ENCODE results near the gene MIDN.

The MIDN gene

GRCh38 chr19:1274081-1274851, 25.9 kb downstream of the MIDN start:
- no peak for DNase-seq
- H3K27me3 ChIP-seq (replicated peaks in 2 of 5; ENCODE audit: control insufficient read depth in 4 of 5, insufficient read depth in 5 of 5, low read length in 4 of 5), result no peaks in the 10 kb centered on the region
- H3K27ac ChIP-seq (ENCODE audit: insufficient read depth in 1 of 2, low read depth in 1 of 2, low read length in 2 of 2, poor library complexity in 1 of 2, severe bottlenecking in 2 of 2), result peak overlapping the region in 1 of 2 experiments; percentile 92
- no peaks in the 10 kb centered on the region for H3K9me3 ChIP-seq (ENCODE audit: control extremely low read depth in 1 of 5, control insufficient read depth in 4 of 5, insufficient read depth in 2 of 5, low read depth in 1 of 5, low read length in 4 of 5)
- POLR2A ChIA-PET, result interaction anchor here (1.3 to 2.0 kb wide), 3 partner anchors 8 to 30 kb away, joined by 4 to 6 read pairs (median 5); no protein-coding TSS in a partner anchor
- CTCF ChIA-PET, result interaction anchor here (2.8 kb wide), 1 partner anchor 30 kb away, joined by 15 read pairs; no protein-coding TSS in a partner anchor
- WGBS (ENCODE audit: insufficient coverage), result 92% methylated on average over 43 of the region's 46 CpGs
- peaks cover 2 to 62% (median 48%) of the 10 kb centered on the region in 4 experiments for H3K36me3 ChIP-seq (ENCODE audit: control insufficient read depth in 4 of 4, insufficient read depth in 4 of 4, low read length in 3 of 4)
- peaks cover 8 to 67% (median 62%) of the 10 kb centered on the region in 4 experiments for H3K4me1 ChIP-seq (ENCODE audit: control extremely low read depth in 1 of 4, control insufficient read depth in 4 of 4, insufficient read depth in 4 of 4, low read length in 3 of 4)
- H3K4me3 ChIP-seq (ENCODE audit: control insufficient read depth in 1 of 7, extremely low read depth in 1 of 7, insufficient read depth in 4 of 7, low read depth in 2 of 7, low read length in 6 of 7), result peak overlapping the region in 4 of 7 experiments; percentile 52 to 84 (median 78)

DNA sequence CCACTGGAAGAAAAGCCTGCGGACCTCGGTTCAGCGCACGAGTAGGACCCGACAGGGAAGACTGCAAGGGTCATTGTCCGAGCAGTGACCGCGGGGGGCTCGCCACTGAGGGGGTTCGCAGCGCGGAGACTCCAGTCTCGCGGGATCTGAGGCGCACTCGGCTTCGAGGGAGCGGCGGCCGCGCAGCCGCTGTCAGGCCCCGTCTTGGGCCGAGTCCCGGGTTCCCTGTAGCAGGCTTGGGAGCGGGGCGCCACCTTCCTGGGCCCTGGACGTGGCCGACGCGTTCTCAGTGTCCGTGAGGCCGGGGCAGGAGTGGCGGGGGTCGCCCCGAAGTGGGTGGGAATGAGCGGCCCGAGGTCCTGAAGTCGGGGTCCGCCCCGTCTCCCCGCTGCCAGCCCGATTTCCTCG, 26.5 kb downstream of the MIDN start:
- peaks cover 6 to 64% (median 57%) of the 10 kb centered on the region in 4 experiments for H3K4me1 ChIP-seq (ENCODE audit: control extremely low read depth in 1 of 4, control insufficient read depth in 4 of 4, insufficient read depth in 4 of 4, low read length in 3 of 4)
- WGBS (ENCODE audit: insufficient coverage), result 60% methylated on average over 38 of the region's 44 CpGs
- CTCF ChIA-PET, result interaction anchor here (1.0 to 2.8 kb wide), 3 partner anchors 8 to 31 kb away, joined by 3 to 15 read pairs (median 5); no protein-coding TSS in a partner anchor
- H3K9me3 ChIP-seq (ENCODE audit: control extremely low read depth in 1 of 5, control insufficient read depth in 4 of 5, insufficient read depth in 2 of 5, low read depth in 1 of 5, low read length in 4 of 5), result no peaks in the 10 kb centered on the region
- no peaks in the 10 kb centered on the region for H3K27me3 ChIP-seq (replicated peaks in 2 of 5; ENCODE audit: control insufficient read depth in 4 of 5, insufficient read depth in 5 of 5, low read length in 4 of 5)
- peaks cover 2 to 67% (median 50%) of the 10 kb centered on the region in 4 experiments for H3K36me3 ChIP-seq (ENCODE audit: control insufficient read depth in 4 of 4, insufficient read depth in 4 of 4, low read length in 3 of 4)
- peak overlapping the region in 1 of 2 experiments; percentile 92 for H3K27ac ChIP-seq (ENCODE audit: insufficient read depth in 1 of 2, low read depth in 1 of 2, low read length in 2 of 2, poor library complexity in 1 of 2, severe bottlenecking in 2 of 2)
- peak overlapping the region in 5 of 7 experiments; percentile 39 to 84 (median 77) for H3K4me3 ChIP-seq (ENCODE audit: control insufficient read depth in 1 of 7, extremely low read depth in 1 of 7, insufficient read depth in 4 of 7, low read depth in 2 of 7, low read length in 6 of 7)
- no peak for DNase-seq
- POLR2A ChIA-PET, result interaction anchor here (0.5 to 2.0 kb wide), 5 partner anchors 9 to 128 kb away, joined by 3 to 6 read pairs (median 4); no protein-coding TSS in a partner anchor

- H3K36me3 ChIP-seq (ENCODE audit: control insufficient read depth in 4 of 4, insufficient read depth in 4 of 4, low read length in 3 of 4), result peaks cover 2 to 72% (median 50%) of the 10 kb centered on the region in 4 experiments
Measured at GRCh38 chr19:1275260-1275975, 27.0 kb downstream of the MIDN start, which contains the start of gene FAM174C. Gene FAM174C, plus strand, starts transcription at chr19:1275530. Its CDS starts 20 bp downstream, at chr19:1275550.

GRCh38 chr19:1275976-1276627, 27.7 kb downstream of the MIDN start:
- H3K4me3 ChIP-seq (ENCODE audit: control insufficient read depth in 1 of 7, extremely low read depth in 1 of 7, insufficient read depth in 4 of 7, low read depth in 2 of 7, low read length in 6 of 7), result peak overlapping the region; percentile 33 to 84 (median 76)
- H3K27me3 ChIP-seq (replicated peaks in 2 of 5; ENCODE audit: control insufficient read depth in 4 of 5, insufficient read depth in 5 of 5, low read length in 4 of 5), result no peaks in the 10 kb centered on the region
- no peaks in the 10 kb centered on the region for H3K9me3 ChIP-seq (ENCODE audit: control extremely low read depth in 1 of 5, control insufficient read depth in 4 of 5, insufficient read depth in 2 of 5, low read depth in 1 of 5, low read length in 4 of 5)
- ChIA-PET POLR2A (interaction anchor here (2.0 kb wide), 1 partner anchor 10 kb away, joined by 6 read pairs; no protein-coding TSS in a partner anchor), CTCF (interaction anchor here (1.7 kb wide), 1 partner anchor 9 kb away, joined by 5 read pairs; no protein-coding TSS in a partner anchor)
- H3K36me3 ChIP-seq (ENCODE audit: control insufficient read depth in 4 of 4, insufficient read depth in 4 of 4, low read length in 3 of 4), result peaks cover 2 to 66% (median 45%) of the 10 kb centered on the region in 4 experiments
- WGBS (ENCODE audit: insufficient coverage), result 0% methylated on average over 19 of the region's 43 CpGs
- no peak for DNase-seq
- H3K4me1 ChIP-seq (ENCODE audit: control extremely low read depth in 1 of 4, control insufficient read depth in 4 of 4, insufficient read depth in 4 of 4, low read length in 3 of 4), result peaks cover 0 to 52% (median 45%) of the 10 kb centered on the region in 4 experiments
- H3K27ac ChIP-seq (ENCODE audit: insufficient read depth in 1 of 2, low read depth in 1 of 2, low read length in 2 of 2, poor library complexity in 1 of 2, severe bottlenecking in 2 of 2), result peak overlapping the region in 1 of 2 experiments; percentile 92

More at GRCh38 chr19:1275260-1275975, 27.0 kb downstream of the MIDN start, which contains the start of gene FAM174C:
- peak; percentile 99 for DNase-seq
- Histone ChIP-seq H3K4me3 (ENCODE audit: control insufficient read depth in 1 of 7, extremely low read depth in 1 of 7, insufficient read depth in 4 of 7, low read depth in 2 of 7, low read length in 6 of 7) (peak within 1 kb of the TSS; percentile 39 to 84 (median 76)), H3K9me3 (ENCODE audit: control extremely low read depth in 1 of 5, control insufficient read depth in 4 of 5, insufficient read depth in 2 of 5, low read depth in 1 of 5, low read length in 4 of 5) (no peaks in the 10 kb centered on the region), H3K27ac (ENCODE audit: insufficient read depth in 1 of 2, low read depth in 1 of 2, low read length in 2 of 2, poor library complexity in 1 of 2, severe bottlenecking in 2 of 2) (peak within 1 kb of the TSS; percentile 88 to 92), H3K27me3 (replicated peaks in 2 of 5; ENCODE audit: control insufficient read depth in 4 of 5, insufficient read depth in 5 of 5, low read length in 4 of 5) (no peaks in the 10 kb centered on the region), H3K4me1 (ENCODE audit: control extremely low read depth in 1 of 4, control insufficient read depth in 4 of 4, insufficient read depth in 4 of 4, low read length in 3 of 4) (peaks cover 3 to 58% (median 52%) of the 10 kb centered on the region in 4 experiments)
- WGBS (ENCODE audit: insufficient coverage), result under 1% methylated on average over 72 of the region's 98 CpGs
- ChIA-PET POLR2A (interaction anchor here (0.5 to 2.0 kb wide), 5 partner anchors 9 to 127 kb away, joined by 3 to 6 read pairs (median 4); no protein-coding TSS in a partner anchor), CTCF (interaction anchor here (1.0 to 1.7 kb wide), 2 partner anchors 9 to 31 kb away, joined by 3 to 5 read pairs; no protein-coding TSS in a partner anchor)

GRCh38 chr19:1276628-1277022, 28.2 kb downstream of the MIDN start:
- DNase-seq, result peak in 2 of 3 donors; percentile 59 to 75
- Histone ChIP-seq H3K4me1 (ENCODE audit: control extremely low read depth in 1 of 4, control insufficient read depth in 4 of 4, insufficient read depth in 4 of 4, low read length in 3 of 4) (peaks cover 0 to 46% (median 40%) of the 10 kb centered on the region in 4 experiments), H3K4me3 (ENCODE audit: control insufficient read depth in 1 of 7, extremely low read depth in 1 of 7, insufficient read depth in 4 of 7, low read depth in 2 of 7, low read length in 6 of 7) (peak overlapping the region in 6 of 7 experiments; percentile 33 to 84 (median 76)), H3K36me3 (ENCODE audit: control insufficient read depth in 4 of 4, insufficient read depth in 4 of 4, low read length in 3 of 4) (peaks cover 2 to 61% (median 41%) of the 10 kb centered on the region in 4 experiments), H3K27ac (ENCODE audit: insufficient read depth in 1 of 2, low read depth in 1 of 2, low read length in 2 of 2, poor library complexity in 1 of 2, severe bottlenecking in 2 of 2) (peak overlapping the region in 1 of 2 experiments; percentile 92), H3K27me3 (replicated peaks in 2 of 5; ENCODE audit: control insufficient read depth in 4 of 5, insufficient read depth in 5 of 5, low read length in 4 of 5) (no peaks in the 10 kb centered on the region), H3K9me3 (ENCODE audit: control extremely low read depth in 1 of 5, control insufficient read depth in 4 of 5, insufficient read depth in 2 of 5, low read depth in 1 of 5, low read length in 4 of 5) (no peaks in the 10 kb centered on the region)
- WGBS (ENCODE audit: insufficient coverage), result 36% methylated on average over 10 of the region's 10 CpGs
- CTCF ChIA-PET, result interaction anchor here (1.7 to 4.8 kb wide), 2 partner anchors 10 to 95 kb away, joined by 5 to 60 read pairs; no protein-coding TSS in a partner anchor
- POLR2A ChIA-PET, result no interaction called here

DNA sequence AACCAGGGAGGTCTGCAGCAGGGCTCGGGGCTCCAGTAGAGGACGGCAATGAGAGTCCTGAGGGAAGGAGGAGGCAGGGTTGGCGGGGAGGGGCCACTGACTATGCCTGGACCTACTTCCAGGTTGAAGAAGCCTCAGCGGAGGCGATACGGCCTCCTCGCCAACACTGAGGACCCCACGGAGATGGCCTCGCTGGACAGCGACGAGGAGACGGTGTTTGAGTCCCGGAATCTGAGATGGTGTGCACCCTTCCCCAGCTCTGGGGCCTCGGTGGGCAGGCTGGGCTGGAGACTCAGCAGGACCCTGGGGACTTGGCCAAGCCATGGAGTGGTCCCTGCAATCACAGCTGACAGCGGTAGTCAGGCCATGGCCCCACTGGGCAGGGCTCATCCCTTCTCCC, 28.7 kb downstream of the MIDN start:
- Histone ChIP-seq H3K27me3 (replicated peaks in 2 of 5; ENCODE audit: control insufficient read depth in 4 of 5, insufficient read depth in 5 of 5, low read length in 4 of 5) (no peaks in the 10 kb centered on the region), H3K36me3 (ENCODE audit: control insufficient read depth in 4 of 4, insufficient read depth in 4 of 4, low read length in 3 of 4) (peaks cover 2 to 56% (median 37%) of the 10 kb centered on the region in 4 experiments), H3K4me3 (ENCODE audit: control insufficient read depth in 1 of 7, extremely low read depth in 1 of 7, insufficient read depth in 4 of 7, low read depth in 2 of 7, low read length in 6 of 7) (peak overlapping the region in 1 of 7 experiments; percentile 84), H3K9me3 (ENCODE audit: control extremely low read depth in 1 of 5, control insufficient read depth in 4 of 5, insufficient read depth in 2 of 5, low read depth in 1 of 5, low read length in 4 of 5) (no peaks in the 10 kb centered on the region), H3K27ac (ENCODE audit: insufficient read depth in 1 of 2, low read depth in 1 of 2, low read length in 2 of 2, poor library complexity in 1 of 2, severe bottlenecking in 2 of 2) (peak overlapping the region in 1 of 2 experiments; percentile 92), H3K4me1 (ENCODE audit: control extremely low read depth in 1 of 4, control insufficient read depth in 4 of 4, insufficient read depth in 4 of 4, low read length in 3 of 4) (peaks cover 0 to 42% (median 36%) of the 10 kb centered on the region in 4 experiments)
- no peak for DNase-seq
- POLR2A ChIA-PET, result no interaction called here
- WGBS (ENCODE audit: insufficient coverage), result 94% methylated on average over 14 of the region's 15 CpGs
- CTCF ChIA-PET, result interaction anchor here (0.8 to 4.8 kb wide), 3 partner anchors 33 to 95 kb away, joined by 4 to 60 read pairs (median 9); no protein-coding TSS in a partner anchor

All from common myeloid progenitor, CD34-positive (primary cell).